GM12801 (cell line): Measurements from ENCODE around the gene ADCY3.

ENCODE experiments used
- TF ChIP-seq, protein P1 (sequence below): IDR thresholded peaks from one replicate; pipeline ENCODE4 v1.5.1; 2011; ENCODE audit warnings: control low read depth; ENCODE audit not compliant: insufficient read length; ENCODE audit errors: extremely low read depth

Gene ADCY3

GRCh38 chr2:24845691-24846090 lies 74.3 kb downstream of the ADCY3 start:
- TF ChIP-seq, protein P1, sequence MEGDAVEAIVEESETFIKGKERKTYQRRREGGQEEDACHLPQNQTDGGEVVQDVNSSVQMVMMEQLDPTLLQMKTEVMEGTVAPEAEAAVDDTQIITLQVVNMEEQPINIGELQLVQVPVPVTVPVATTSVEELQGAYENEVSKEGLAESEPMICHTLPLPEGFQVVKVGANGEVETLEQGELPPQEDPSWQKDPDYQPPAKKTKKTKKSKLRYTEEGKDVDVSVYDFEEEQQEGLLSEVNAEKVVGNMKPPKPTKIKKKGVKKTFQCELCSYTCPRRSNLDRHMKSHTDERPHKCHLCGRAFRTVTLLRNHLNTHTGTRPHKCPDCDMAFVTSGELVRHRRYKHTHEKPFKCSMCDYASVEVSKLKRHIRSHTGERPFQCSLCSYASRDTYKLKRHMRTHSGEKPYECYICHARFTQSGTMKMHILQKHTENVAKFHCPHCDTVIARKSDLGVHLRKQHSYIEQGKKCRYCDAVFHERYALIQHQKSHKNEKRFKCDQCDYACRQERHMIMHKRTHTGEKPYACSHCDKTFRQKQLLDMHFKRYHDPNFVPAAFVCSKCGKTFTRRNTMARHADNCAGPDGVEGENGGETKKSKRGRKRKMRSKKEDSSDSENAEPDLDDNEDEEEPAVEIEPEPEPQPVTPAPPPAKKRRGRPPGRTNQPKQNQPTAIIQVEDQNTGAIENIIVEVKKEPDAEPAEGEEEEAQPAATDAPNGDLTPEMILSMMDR = no peak

- TF ChIP-seq, protein P1 = no peak
These were observed 75.9 kb downstream of the ADCY3 start for GRCh38 chr2:24844023-24844685.

GRCh38 chr2:24843330-24843860 lies 76.6 kb downstream of the ADCY3 start:
- TF ChIP-seq, protein P1 = no peak

- TF ChIP-seq, protein P1 = no peak
These were observed 77.7 kb downstream of the ADCY3 start for GRCh38 chr2:24842081-24843050.

DNA sequence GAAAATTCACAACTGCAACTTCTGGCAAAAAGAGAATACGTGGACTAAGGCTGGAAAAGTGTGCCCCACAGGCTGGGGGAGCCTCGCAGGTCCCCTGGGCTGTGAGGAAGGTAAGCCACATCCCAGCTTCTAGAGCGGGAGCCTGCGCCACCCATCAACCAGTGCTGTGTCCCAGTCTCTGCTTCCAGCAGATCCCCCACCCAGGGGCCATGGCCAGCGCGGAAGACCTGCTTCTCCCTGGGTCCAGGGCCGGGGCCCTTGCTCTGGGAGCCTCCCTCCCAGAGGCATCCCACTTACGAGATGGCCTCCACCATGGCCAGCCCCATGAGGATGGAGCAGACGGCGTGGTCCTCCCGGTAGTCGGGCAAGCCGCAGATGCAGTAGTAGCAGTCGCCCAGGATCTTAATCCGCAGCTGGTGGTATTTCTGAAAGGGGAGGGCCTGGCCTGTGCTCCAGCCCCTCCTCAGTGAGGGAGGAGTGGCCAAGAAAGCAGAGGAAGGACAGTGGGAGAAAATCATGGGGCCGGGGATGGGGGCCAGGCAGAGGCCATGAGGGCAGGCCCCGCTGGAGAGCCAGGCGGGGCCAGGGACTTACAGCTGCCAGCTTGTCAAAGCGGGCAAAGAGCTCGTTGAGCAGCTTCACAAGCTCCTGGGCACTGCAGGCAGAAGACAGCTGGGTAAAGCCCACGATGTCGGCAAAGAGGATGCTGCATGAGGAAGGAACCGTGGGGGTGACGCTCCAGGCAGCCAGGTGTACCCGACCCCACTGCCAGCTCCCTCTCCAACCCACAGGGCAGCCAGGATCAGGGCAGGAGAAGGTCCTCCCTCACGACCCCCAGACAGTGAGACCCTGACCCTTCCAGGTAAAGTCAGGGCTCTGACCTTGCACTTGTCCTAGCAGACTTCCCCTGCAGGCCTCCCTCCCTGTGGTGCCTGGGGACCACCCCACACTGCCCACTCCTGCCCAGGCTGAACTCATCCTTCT lies 78.8 kb downstream of the ADCY3 start:
- TF ChIP-seq, protein P1 = no peak

DNA sequence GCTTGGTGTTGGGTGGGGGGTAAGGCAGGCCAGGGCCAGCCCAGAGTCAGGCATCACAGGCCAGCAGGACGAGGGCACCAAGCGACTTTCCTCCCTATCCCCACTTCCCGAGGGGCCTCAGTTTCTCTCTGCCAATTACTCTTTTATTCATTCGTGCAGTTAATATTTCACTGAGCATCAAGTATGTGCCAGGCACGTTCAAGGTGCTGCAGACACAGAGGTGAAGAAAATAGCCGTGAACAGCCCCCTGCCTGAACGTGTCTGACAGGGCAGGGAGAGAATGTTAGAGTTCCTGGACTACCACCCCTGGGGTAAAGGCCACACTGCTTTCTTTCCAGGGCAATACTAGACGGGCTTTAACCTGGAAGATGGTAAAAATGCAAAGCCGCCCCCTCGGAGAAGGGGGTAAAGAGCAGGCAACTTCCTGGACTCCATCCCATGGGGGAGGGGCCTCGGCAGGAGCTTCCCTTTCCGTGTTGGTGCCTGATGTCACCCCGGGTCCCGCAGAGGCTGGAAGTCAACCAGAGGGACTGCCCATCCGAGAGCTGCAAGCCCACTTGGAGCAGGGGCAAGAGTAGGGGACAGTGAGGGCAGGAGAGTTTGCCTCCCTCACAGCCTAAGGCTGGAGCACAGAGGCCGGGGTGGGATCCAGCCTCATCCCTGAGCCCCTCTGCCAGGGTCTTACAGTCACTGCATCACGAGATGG lies 79.7 kb downstream of the ADCY3 start:
- TF ChIP-seq, protein P1 = no peak
